ENCODE results near the gene SSBP4. TPM values are rescaled to one million over a fixed set of nuclear protein-coding genes. Genes with fewer than 3 reads are reported as not detected.

The SSBP4 gene
- total and polyA plus RNA-seq, 2 of the 4 experiments (the other 2 are of a cell fraction) = 14.9 to 39.7 TPM

DNA sequence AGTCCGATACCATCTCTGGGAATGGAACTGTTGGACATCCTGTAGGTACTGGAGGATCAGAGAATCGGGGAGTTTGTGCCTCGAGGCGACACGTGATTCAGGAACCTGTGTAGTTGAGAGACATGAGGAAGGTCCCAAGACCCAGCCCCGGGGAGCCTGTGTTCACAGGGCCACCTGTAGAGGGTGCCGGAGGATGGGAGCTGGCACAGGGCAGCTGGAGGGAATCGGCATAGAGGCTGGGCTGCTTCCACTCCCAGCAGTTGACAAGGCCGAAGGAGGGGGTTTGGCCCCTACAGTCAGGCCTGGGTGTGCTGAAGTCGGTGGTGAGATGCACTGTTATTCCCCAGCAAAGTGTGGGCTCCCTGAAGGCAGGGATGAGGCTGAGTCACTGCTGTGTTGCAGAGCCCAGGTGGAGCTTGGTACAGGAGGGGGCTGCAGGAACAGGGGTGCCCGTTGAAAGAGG is 21.2 kb downstream of the SSBP4 start:
- H3K56ac ChIP-seq (ENCODE audit: extremely low read depth, insufficient read depth, low read length) = no peak overlapping the region
- peaks cover 12% of the 10 kb centered on the region; the same call in 1 of the 2 replicates for H3K9me1 ChIP-seq (ENCODE audit: insufficient read depth, low read length)
- H3K23ac ChIP-seq (ENCODE audit: low read depth, low read length) = no peak overlapping the region
- in situ Hi-C loops (cut with MboI; ENCODE audit: low sequenced_read_pairs) (no loop called here), intact Hi-C loops (cut with micrococcal nuclease) (no loop called here), dilution Hi-C loops (cut with HindIII; ENCODE audit: low sequenced_read_pairs, unreplicated experiment) (no loop called here)
- ATAC-seq (ENCODE audit: low read depth) = no peak
- POLR2A ChIA-PET (ENCODE audit: unreplicated experiment) = no interaction called here
- TF ChIP-seq RAD21 (IDR thresholded peaks at IDR 0.05; ENCODE audit: low read length) (peak; percentile 25; the same call in 1 of the 2 replicates), POLR2A (IDR thresholded peaks at IDR 0.05; ENCODE audit: low read depth, low read length) (no peak)
- TF ChIP-seq, protein P1, sequence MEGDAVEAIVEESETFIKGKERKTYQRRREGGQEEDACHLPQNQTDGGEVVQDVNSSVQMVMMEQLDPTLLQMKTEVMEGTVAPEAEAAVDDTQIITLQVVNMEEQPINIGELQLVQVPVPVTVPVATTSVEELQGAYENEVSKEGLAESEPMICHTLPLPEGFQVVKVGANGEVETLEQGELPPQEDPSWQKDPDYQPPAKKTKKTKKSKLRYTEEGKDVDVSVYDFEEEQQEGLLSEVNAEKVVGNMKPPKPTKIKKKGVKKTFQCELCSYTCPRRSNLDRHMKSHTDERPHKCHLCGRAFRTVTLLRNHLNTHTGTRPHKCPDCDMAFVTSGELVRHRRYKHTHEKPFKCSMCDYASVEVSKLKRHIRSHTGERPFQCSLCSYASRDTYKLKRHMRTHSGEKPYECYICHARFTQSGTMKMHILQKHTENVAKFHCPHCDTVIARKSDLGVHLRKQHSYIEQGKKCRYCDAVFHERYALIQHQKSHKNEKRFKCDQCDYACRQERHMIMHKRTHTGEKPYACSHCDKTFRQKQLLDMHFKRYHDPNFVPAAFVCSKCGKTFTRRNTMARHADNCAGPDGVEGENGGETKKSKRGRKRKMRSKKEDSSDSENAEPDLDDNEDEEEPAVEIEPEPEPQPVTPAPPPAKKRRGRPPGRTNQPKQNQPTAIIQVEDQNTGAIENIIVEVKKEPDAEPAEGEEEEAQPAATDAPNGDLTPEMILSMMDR (conservative IDR thresholded peaks at IDR 0.05; ENCODE audit: low read depth, low read length) = 0 out of 2 replicates have a peak, but pooled peaks have one; percentile 15
- no peak overlapping the region for H2AK9ac ChIP-seq (replicated peaks; ENCODE audit: low read depth, low read length, poor library complexity)
- no peak overlapping the region for H2BK20ac ChIP-seq (ENCODE audit: low read depth, low read length)
- no peak overlapping the region for H2BK15ac ChIP-seq (ENCODE audit: low read depth, low read length)
- no peaks in the 10 kb centered on the region for H3K27me3 ChIP-seq (ENCODE audit: control insufficient read depth, insufficient read depth, low read length)
- H3K4me3 ChIP-seq (ENCODE audit: insufficient read depth, low read depth, low read length) = no peak overlapping the region
- H3K18ac ChIP-seq (ENCODE audit: low read depth, low read length) = no peak overlapping the region
- no peak overlapping the region for H3K4ac ChIP-seq (ENCODE audit: low read depth, low read length)
- CTCF ChIA-PET = no interaction called here
- H2AK5ac ChIP-seq (ENCODE audit: low read depth, low read length) = no peak overlapping the region
- no peak overlapping the region for H2BK120ac ChIP-seq (ENCODE audit: low read depth, low read length)
- H3K4me1 ChIP-seq (ENCODE audit: control insufficient read depth, insufficient read depth, low read length) = peaks cover 22% of the 10 kb centered on the region; the same call in 1 of the 2 replicates
- H3K9me3 ChIP-seq (ENCODE audit: control insufficient read depth, insufficient read depth, low read length) = no peaks in the 10 kb centered on the region
- no peak overlapping the region for H3K9ac ChIP-seq (ENCODE audit: low read depth, low read length)
- 74% methylated on average over 6 of the region's 11 CpGs; no CpG with 5 or more reads in 1 of the 2 experiments for WGBS, 2 experiments (ENCODE audit: extremely low coverage in 2 of 2, insufficient read length in 1 of 2)
- peaks cover 29% of the 10 kb centered on the region for H3K36me3 ChIP-seq (ENCODE audit: control insufficient read depth, insufficient read depth, low read length)
- DNase-seq = no peak
- no peak overlapping the region for H4K8ac ChIP-seq (ENCODE audit: low read depth in 2 of 2, low read length in 2 of 2)
- no peak overlapping the region for H2AFZ ChIP-seq (replicated peaks; ENCODE audit: low read length, poor library complexity)
- no TSS peak for BruUV-seq (replicated peaks)
- no peak overlapping the region for H2BK5ac ChIP-seq (ENCODE audit: low read depth, low read length, poor library complexity, severe bottlenecking)
- H4K20me1 ChIP-seq (ENCODE audit: insufficient read depth, low read length) = peaks cover 56% of the 10 kb centered on the region
- H3K27ac ChIP-seq (ENCODE audit: insufficient read depth, low read length) = no peak overlapping the region
- H3K79me1 ChIP-seq (ENCODE audit: low read depth in 1 of 2, low read length in 2 of 2) = peaks cover 7 to 29% of the 10 kb centered on the region in 2 experiments; a peak in 3 of 4 replicates
- no peak overlapping the region for H4K5ac ChIP-seq (ENCODE audit: low read depth, low read length)
- no peak overlapping the region for H3K14ac ChIP-seq (replicated peaks; ENCODE audit: low read depth, low read length)
- no peak overlapping the region for H4K91ac ChIP-seq (ENCODE audit: insufficient read depth, low read depth, low read length)
- no peak overlapping the region for H3K4me2 ChIP-seq (ENCODE audit: low read depth, low read length)
